Right lobe of liver (tissue), 6 donors: ENCODE data around the gene ANKRD9. TPM values are rescaled to one million over a fixed set of nuclear protein-coding genes. Genes with fewer than 3 reads are reported as not detected.

ENCODE experiments used
- ATAC-seq, 4 donors: fragments of 200-7000 bp; cut with Tn5 transposase; one replicate each; pipeline ENCODE4 v1.9.1; 2020; ENCODE audit warnings: mild to moderate bottlenecking in 4 of 4, moderate library complexity in 4 of 4
- DNase-seq, 3 donors: peaks; one replicate each; pipeline ENCODE4 v3.0.0-alpha.2; 2020
- H3K27ac ChIP-seq, 3 donors: fragments of 200-600 bp; one replicate each; pipeline ENCODE4 v1.8.0; 2022
- H3K27me3 ChIP-seq, 2 donors: fragments of 200-600 bp; one replicate each; pipeline ENCODE4 v1.8.0; 2022
- H3K36me3 ChIP-seq, 4 donors: fragments of 200-600 bp; sonication (generic) in 1 of 4; one replicate each; pipeline versions ENCODE4 v1.5.1 to v1.8.0; 2017 to 2022; ENCODE audit warnings: control low read depth in 1 of 4
- H3K4me1 ChIP-seq, 4 donors: fragments of 200-600 bp; sonication (generic) in 1 of 4; one replicate each; pipeline versions ENCODE4 v1.5.1 to v1.8.0; 2017 to 2022; ENCODE audit warnings: control low read depth in 1 of 4
- H3K4me3 ChIP-seq, 3 donors: fragments of 200-600 bp; one replicate each; pipeline ENCODE4 v1.8.0; 2022
- H3K9me3 ChIP-seq, 4 donors: fragments of 200-600 bp; sonication (generic) in 1 of 4; one replicate each; pipeline versions ENCODE4 v1.5.1 to v1.8.0; 2017 to 2022; ENCODE audit warnings: control low read depth in 1 of 4
- CTCF ChIP-seq, 4 donors: fragments of 200-600 bp in 3 of 4; fragments of 450-650 bp in 1 of 4; IDR thresholded peaks; one replicate each; pipeline versions ENCODE4 v1.5.1 to v1.8.0; 2016 to 2022; ENCODE audit warnings: antibody characterized with exemption in 4 of 4, mild to moderate bottlenecking in 2 of 4
- POLR2A ChIP-seq: fragments of 450-650 bp; IDR thresholded peaks from one replicate; pipeline ENCODE4 v1.6.1; 2017; ENCODE audit warnings: antibody characterized with exemption, mild to moderate bottlenecking
- WGBS: methylation state at CpG from one replicate; pipeline ENCODE4 v1.1.6; 2018; ENCODE audit warnings: low coverage, low lambda C conversion rate; ENCODE audit not compliant: insufficient coverage; ENCODE audit errors: missing lambda C conversion rate; 5-methylcytosine and 5-hydroxymethylcytosine counted together
- intact Hi-C, 2 donors: fragments of 100-400 bp; cut with DNase I; formaldehyde crosslinking; loops; one replicate each; pipeline versions ENCODE4 v1.11.2 to v1.14.1; 2022
- total RNA-seq, 6 experiments: library from RNA; depleted of rRNA in 2 of 6; stranded (reverse); fragments of >200 nt in 2 of 6; fragmentation: NEBNext Ultra II Directional in 3 of 6; extraction: Animal tissue kit (Norgen Biotek cat#: 25700) in 3 of 6; gene quantifications; one replicate each; pipeline versions ENCODE4 v1.1.0 to v1.2.4, GENCODE V29; 2016 to 2023
- donor health status: DM: no; HTN: yes; CAD: no.
- donor health status: DM: no; HTN: no; CAD: no.
- donor health status: DM: no; HTN: no; CAD: no.
- donor health status: DM: no; HTN: yes; CAD: no.
- donor health status: DM: no; HTN: yes; CAD: no.

The ANKRD9 gene
- total RNA-seq, 6 experiments from 2014 or later = 7.5 to 33.8 (median 8.9) TPM

- 69% methylated on average over 12 of the region's 17 CpGs for WGBS
- TF ChIP-seq CTCF (IDR thresholded peaks at IDR 0.05) (no peak), POLR2A (no peak)
- ATAC-seq = no peak
- DNase-seq = peak in 1 of 3 donors; percentile 26
- Histone ChIP-seq H3K27ac (no peak overlapping the region), H3K27me3 (no peaks in the 10 kb centered on the region), H3K4me1 (no peaks in the 10 kb centered on the region), H3K36me3 (no peaks in the 10 kb centered on the region), H3K9me3 (no peaks in the 10 kb centered on the region), H3K4me3 (no peak overlapping the region)
- intact Hi-C loops = no loop called here
Observed at GRCh38 chr14:102486513-102487203, 22.9 kb downstream of the ANKRD9 start.

- no peak overlapping the region for H3K27ac ChIP-seq
- TF ChIP-seq POLR2A (no peak), CTCF (IDR thresholded peaks at IDR 0.05) (no peak)
- peak in 1 of 3 donors; percentile 49 for DNase-seq
Observed at GRCh38 chr14:102485693-102486512, 23.7 kb downstream of the ANKRD9 start.

GRCh38 chr14:102484316-102484715, 25.3 kb downstream of the ANKRD9 start:
- Histone ChIP-seq H3K27me3 (no peaks in the 10 kb centered on the region), H3K27ac (no peak overlapping the region), H3K4me3 (no peak overlapping the region), H3K9me3 (no peaks in the 10 kb centered on the region), H3K4me1 (peaks cover 0 to 4% (median 0%) of the 10 kb centered on the region in 4 donors), H3K36me3 (no peaks in the 10 kb centered on the region)
- intact Hi-C loops = no loop called here
- no peak for ATAC-seq
- WGBS = 53% methylated on average over 3 of the region's 5 CpGs
- no peak for TF ChIP-seq POLR2A
- TF ChIP-seq CTCF (IDR thresholded peaks at IDR 0.05) = no peak
- DNase-seq = no peak

More at GRCh38 chr14:102485693-102486512, 23.7 kb downstream of the ANKRD9 start:
- H3K27me3 ChIP-seq = no peaks in the 10 kb centered on the region
- ATAC-seq = peak in 1 of 4 donors; percentile 22
- whole genome bisulfite sequencing = 82% methylated on average over 6 of the region's 11 CpGs
- H3K4me1 ChIP-seq = no peaks in the 10 kb centered on the region
- no peaks in the 10 kb centered on the region for H3K36me3 ChIP-seq
- H3K4me3 ChIP-seq = no peak overlapping the region
- H3K9me3 ChIP-seq = no peaks in the 10 kb centered on the region
- intact Hi-C loops = no loop called here

- Histone ChIP-seq H3K4me1 (peaks cover 0 to 4% (median 0%) of the 10 kb centered on the region in 4 donors), H3K27me3 (no peaks in the 10 kb centered on the region), H3K36me3 (no peaks in the 10 kb centered on the region), H3K27ac (no peak overlapping the region), H3K9me3 (no peaks in the 10 kb centered on the region), H3K4me3 (no peak overlapping the region)
- TF ChIP-seq CTCF (IDR thresholded peaks at IDR 0.05) = no peak
- no peak for TF ChIP-seq POLR2A
- DNase-seq (peak in 1 of 3 donors; percentile 29), ATAC-seq (peak in 1 of 4 donors; percentile 20)
- whole genome bisulfite sequencing = 64% methylated on average over 3 of the region's 8 CpGs
- intact Hi-C loops = no loop called here
Observed at GRCh38 chr14:102481791-102482238, 27.8 kb downstream of the ANKRD9 start.
